Activated T-cell treated with anti-CD3 and anti-CD28 coated beads, Interleukin-2, amount 50 U/mL, for 1 hour (primary cell): ENCODE results near the gene CDX1.

Experiments used
- DNase-seq: peaks from one replicate; pipeline ENCODE4 v3.0.0-alpha.2; 2020

The CDX1 gene

GRCh38 chr5:150146862-150147601 lies 19.5 kb upstream of the CDX1 start:
- DNase-seq = no peak

- DNase-seq = no peak
Measured at GRCh38 chr5:150147670-150148069, 18.9 kb upstream of the CDX1 start.

- no peak for DNase-seq
Measured at GRCh38 chr5:150148117-150148927, 18.3 kb upstream of the CDX1 start.

GRCh38 chr5:150149618-150150017 lies 17.0 kb upstream of the CDX1 start:
- DNase-seq = no peak

GRCh38 chr5:150152636-150153462 lies 13.7 kb upstream of the CDX1 start:
- DNase-seq = no peak

GRCh38 chr5:150153483-150153882 lies 13.1 kb upstream of the CDX1 start:
- no peak for DNase-seq

- DNase-seq = no peak
Measured at GRCh38 chr5:150153957-150154617, 12.5 kb upstream of the CDX1 start.

GRCh38 chr5:150154618-150155128 lies 11.9 kb upstream of the CDX1 start:
- no peak for DNase-seq

GRCh38 chr5:150155258-150156026 lies 11.1 kb upstream of the CDX1 start, which contains the start of gene PDGFRB:
Gene PDGFRB, minus strand, starts transcription at chr5:150155845. Its CDS starts 18,798 bp downstream, at chr5:150137047.
- DNase-seq = peak; percentile 49

GRCh38 chr5:150156027-150156368 lies 10.6 kb upstream of the CDX1 start:
- DNase-seq = no peak

GRCh38 chr5:150156540-150156939 lies 10.0 kb upstream of the CDX1 start:
- no peak for DNase-seq

- DNase-seq = no peak
Measured at GRCh38 chr5:150157168-150157567, 9.4 kb upstream of the CDX1 start.

GRCh38 chr5:150158170-150158949 lies 8.2 kb upstream of the CDX1 start:
- no peak for DNase-seq

- DNase-seq = no peak
Measured at GRCh38 chr5:150159031-150159430, 7.5 kb upstream of the CDX1 start.

- DNase-seq = no peak
Measured at GRCh38 chr5:150159741-150160179, 6.8 kb upstream of the CDX1 start.

GRCh38 chr5:150160448-150161081 lies 6.0 kb upstream of the CDX1 start:
- no peak for DNase-seq

- peak; percentile 78 for DNase-seq
Measured at GRCh38 chr5:150161242-150162141, 5.1 kb upstream of the CDX1 start.

GRCh38 chr5:150162142-150162513 lies 4.5 kb upstream of the CDX1 start:
- DNase-seq = no peak

- DNase-seq = no peak
Measured at GRCh38 chr5:150163035-150163434, 3.5 kb upstream of the CDX1 start.
